ENCODE results near the gene MYH14.
"Not testable (repeated sequence)": the region's sequence is repeated elsewhere in the genome, so short reads cannot be mapped to it uniquely, and the experiment has no call there.

MYH14 gene

DNA sequence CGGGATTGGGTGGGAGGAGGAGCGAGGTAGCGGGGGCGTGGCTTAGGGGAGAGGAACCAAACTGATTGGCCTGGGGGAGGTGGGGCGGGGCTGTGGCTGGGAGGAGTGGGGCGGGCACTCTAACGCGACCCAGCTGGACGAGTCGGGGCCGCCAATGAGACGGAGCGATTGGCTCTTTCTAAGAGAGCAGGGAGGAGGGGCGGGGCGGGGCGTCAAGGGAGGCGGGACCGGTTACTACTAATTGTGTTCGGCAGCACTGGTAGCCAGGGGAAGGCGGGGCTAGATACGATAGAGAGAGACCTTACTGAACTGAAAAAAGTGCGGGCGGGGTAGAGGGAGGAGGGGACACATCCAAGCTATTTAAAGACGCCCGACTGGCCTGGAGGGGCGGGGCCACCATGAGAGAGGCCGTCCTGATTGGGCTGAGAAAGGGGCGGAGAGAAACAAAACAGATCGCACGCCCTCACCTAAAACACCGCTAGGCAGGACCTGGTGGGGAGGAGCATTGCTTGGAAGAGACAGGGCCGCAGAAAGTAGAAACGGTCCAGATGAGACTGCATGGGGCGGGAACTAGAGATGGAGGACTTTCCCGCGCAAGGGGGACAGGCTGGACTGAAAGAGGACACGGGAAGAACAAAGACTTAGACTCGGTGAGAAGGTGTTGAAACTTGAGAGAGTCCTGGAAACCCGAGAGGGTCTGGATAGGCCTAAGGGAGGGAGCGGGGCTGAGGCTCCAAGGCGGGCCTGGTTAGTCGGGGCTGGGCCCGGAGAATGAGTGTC lies 125.9 kb downstream of the MYH14 start, which contains the start of gene KCNC3:
TSS of gene KCNC3 (minus strand) at position 232 of the 780 bp plus-strand sequence. CDS start 295 bp downstream, outside the sequence.
- H3K4me3 ChIP-seq (ENCODE audit: control insufficient read depth, low read depth, low read length) = no peak within 1 kb of the TSS
- DNase-seq (ENCODE audit: low read depth) = peak; percentile 48
- TF ChIP-seq, protein P1, sequence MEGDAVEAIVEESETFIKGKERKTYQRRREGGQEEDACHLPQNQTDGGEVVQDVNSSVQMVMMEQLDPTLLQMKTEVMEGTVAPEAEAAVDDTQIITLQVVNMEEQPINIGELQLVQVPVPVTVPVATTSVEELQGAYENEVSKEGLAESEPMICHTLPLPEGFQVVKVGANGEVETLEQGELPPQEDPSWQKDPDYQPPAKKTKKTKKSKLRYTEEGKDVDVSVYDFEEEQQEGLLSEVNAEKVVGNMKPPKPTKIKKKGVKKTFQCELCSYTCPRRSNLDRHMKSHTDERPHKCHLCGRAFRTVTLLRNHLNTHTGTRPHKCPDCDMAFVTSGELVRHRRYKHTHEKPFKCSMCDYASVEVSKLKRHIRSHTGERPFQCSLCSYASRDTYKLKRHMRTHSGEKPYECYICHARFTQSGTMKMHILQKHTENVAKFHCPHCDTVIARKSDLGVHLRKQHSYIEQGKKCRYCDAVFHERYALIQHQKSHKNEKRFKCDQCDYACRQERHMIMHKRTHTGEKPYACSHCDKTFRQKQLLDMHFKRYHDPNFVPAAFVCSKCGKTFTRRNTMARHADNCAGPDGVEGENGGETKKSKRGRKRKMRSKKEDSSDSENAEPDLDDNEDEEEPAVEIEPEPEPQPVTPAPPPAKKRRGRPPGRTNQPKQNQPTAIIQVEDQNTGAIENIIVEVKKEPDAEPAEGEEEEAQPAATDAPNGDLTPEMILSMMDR (IDR thresholded peaks at IDR 0.05; ENCODE audit: control insufficient read depth, insufficient read depth, low read depth, low read length, missing control alignments) = no peak

DNA sequence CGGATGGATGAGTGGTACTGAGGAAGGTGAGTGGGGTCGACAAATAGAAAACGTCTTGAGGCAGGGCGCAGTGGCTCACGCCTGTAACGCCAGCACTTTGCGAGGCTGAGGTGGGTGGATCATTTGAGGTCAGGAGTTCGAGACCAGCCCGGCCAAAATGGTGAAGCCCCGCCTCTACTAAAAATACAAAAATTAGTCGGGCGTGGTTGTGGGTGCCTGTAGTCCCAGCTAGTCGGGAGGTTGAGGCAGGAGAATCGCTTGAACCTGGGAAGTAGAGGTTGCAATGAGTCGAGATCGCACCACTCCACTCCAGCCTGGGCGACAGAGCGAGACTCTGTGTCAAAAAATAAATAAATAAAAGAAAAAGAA lies 126.5 kb downstream of the MYH14 start:
- not testable (repeated sequence) for DNase-seq (ENCODE audit: low read depth); H3K4me3 ChIP-seq (ENCODE audit: control insufficient read depth, low read depth, low read length)

DNA sequence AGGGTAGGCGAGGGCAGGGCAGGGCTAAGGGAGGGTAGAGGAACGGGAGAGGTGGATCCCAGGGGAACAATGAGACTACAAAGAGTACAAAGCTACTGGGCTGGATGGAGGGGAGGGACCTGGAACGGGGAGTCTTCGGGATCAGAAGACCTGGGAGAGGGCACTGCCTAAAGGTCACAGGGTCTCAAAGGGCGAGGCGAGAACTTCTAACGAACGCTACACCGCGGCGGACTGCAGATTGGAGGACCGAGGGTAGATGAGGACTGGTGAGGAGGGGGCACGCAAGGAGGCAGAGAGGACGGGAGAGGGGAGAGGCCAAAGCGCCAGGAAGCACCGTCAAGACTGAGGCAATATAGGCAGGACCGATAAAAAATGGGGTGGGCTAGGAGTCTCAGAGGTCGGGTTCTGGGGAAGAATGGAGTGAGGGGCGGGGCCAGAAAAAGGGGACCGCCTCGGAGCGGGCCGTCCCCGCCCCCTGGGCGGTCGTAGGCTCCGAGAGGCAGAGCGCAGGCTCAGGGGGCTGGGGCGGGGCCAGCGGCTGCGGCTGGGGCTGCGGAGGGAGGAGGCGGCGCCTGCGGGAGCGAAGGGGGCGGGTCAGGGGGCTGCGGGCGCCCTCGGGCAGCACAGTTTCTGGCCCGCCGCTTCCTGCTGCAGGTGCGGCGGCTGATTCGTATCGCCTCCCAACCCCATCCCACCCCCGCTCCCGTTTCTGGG lies 127.1 kb downstream of the MYH14 start:
- no peak overlapping the region for H3K4me3 ChIP-seq (ENCODE audit: control insufficient read depth, low read depth, low read length)
- TF ChIP-seq, protein P1 (IDR thresholded peaks at IDR 0.05; ENCODE audit: control insufficient read depth, insufficient read depth, low read depth, low read length, missing control alignments) = no peak
- DNase-seq (ENCODE audit: low read depth) = no peak

DNA sequence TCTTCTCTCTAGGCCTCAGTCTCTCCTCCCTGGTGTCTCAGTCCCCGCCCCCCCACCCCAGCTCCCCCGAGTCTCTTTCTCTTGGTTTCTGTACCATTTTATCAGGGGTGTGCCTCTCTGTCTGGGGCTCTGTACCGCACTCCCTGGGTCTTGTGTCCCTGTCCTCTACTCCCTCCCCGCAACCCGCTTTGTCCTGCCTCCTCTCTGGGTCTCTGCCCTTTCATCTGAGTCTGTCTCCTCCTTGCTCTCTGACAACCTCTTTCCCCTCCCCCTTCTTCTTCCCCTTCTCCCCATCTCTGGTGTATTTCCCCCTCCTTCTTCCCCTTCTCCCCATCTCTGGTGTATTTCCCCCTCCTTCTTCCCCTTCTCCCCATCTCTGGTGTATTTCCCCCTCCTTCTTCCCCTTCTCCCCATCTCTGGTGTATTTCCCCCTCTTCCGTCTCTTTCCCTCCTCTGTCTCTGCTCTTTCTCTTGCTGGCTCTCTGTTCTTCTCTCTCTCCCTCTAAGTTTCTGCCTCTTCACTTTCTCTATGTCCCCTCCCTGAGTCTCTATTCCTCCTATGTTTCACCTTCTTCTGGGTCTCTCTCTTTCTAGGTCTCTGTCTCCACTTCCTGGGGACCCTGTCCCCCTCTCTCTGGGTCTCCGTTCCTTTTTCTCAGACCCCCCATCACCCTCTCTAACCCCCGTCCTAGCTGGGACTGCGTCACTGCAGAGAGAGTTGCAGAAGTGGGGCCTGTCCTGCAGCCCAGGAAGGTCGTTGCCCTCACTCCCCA lies 128.0 kb downstream of the MYH14 start:
- H3K4me3 ChIP-seq (ENCODE audit: control insufficient read depth, low read depth, low read length) = no peak overlapping the region
- TF ChIP-seq, protein P1 (IDR thresholded peaks at IDR 0.05; ENCODE audit: control insufficient read depth, insufficient read depth, low read depth, low read length, missing control alignments) = no peak
- no peak for DNase-seq (ENCODE audit: low read depth)

DNA sequence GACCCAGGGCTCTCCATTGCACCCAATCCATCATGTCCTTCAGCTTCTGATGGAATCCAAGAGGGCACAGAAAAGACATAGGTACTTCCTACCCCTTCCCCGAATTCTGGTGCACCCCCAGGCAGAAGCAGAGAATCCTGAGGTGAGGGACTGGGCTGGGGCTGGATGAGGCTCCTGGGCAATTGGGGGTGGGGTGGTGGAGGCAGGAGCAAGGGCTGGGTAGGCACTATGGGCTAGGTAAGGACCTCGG lies 128.5 kb downstream of the MYH14 start:
- TF ChIP-seq, protein P1 (IDR thresholded peaks at IDR 0.05; ENCODE audit: control insufficient read depth, insufficient read depth, low read depth, low read length, missing control alignments) = no peak
- no peak for DNase-seq (ENCODE audit: low read depth)
- no peak overlapping the region for H3K4me3 ChIP-seq (ENCODE audit: control insufficient read depth, low read depth, low read length)

DNA sequence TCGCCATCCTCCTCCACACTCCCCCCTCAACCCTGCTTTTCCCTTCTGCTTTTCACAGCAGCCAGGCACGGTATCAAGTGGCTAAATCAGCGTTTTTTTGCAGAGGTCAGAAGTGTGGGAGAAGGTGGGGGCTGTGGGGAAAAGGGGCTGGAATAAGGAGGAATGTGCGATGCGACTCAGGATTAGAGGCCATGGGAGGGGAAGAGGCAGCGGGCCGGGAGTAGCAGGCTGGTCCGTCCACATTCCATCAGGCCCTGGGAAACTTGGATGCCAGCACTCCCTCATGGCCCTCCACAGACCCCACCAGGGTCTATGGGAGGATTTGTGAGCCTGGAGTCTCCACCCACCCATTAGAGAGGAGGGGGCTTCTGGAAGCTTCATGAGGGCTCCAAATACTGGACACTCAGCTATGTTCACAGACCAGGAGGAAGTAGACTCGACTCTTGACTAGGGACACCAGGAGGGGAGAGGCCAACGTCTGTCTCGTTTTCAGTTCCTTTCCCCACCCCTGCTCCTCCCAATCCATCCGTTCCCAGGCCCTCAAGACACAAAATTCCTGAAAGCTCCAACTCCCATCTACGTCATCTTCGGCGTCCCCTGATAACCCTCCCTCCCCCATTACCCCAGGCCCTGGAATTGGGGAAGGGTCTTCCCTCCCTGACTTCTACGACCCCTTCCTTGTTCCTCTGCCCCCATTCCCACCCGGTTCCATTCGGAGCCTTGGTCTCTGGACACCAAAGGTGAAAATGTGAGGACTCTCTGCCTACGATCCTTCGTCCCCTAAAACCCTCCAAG lies 129.0 kb downstream of the MYH14 start:
- TF ChIP-seq, protein P1 (IDR thresholded peaks at IDR 0.05; ENCODE audit: control insufficient read depth, insufficient read depth, low read depth, low read length, missing control alignments) = no peak
- no peak for DNase-seq (ENCODE audit: low read depth)
- no peak overlapping the region for H3K4me3 ChIP-seq (ENCODE audit: control insufficient read depth, low read depth, low read length)
